Amygdala (tissue), 56 donors: Measurements from ENCODE around the gene RANBP10.

Experiments used
- DNase-seq, 56 donors: peaks; one replicate each; lab custom pipeline; 2025; lab: John Stamatoyannopoulos, UW

The RANBP10 gene

GRCh38 chr16:67683767-67684166, 122.6 kb downstream of the RANBP10 start:
- DNase-seq = no peak

- DNase-seq = no peak
Measured at GRCh38 chr16:67679935-67680897, 126.1 kb downstream of the RANBP10 start.

- DNase-seq = no peak
Measured at GRCh38 chr16:67678354-67679023, 127.9 kb downstream of the RANBP10 start.

- DNase-seq = no peak
Measured at GRCh38 chr16:67677712-67678111, 128.6 kb downstream of the RANBP10 start.

DNA sequence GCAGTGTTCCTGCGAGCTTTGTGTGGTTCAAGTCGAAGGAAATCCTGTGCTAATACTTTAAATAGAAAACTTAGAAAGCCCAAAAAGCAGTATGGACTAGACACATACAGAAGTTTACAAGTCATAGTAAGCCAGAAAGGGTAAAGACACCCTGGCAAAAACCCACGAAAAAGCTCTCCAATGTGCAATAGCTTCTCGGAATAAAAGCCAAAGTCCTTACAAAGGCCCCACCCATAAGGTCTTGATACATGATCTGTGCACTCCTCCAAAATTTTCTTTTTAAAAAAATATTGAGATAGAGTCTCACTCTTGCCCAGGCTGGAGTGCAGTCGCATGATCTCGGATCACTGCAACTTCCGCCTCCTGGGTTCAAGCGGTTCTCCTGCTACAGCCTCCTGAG, 129.4 kb downstream of the RANBP10 start:
- DNase-seq = no peak

- no peak for DNase-seq
Measured at GRCh38 chr16:67676516-67676915, 129.8 kb downstream of the RANBP10 start.

- no peak for DNase-seq
Measured at GRCh38 chr16:67675999-67676398, 130.4 kb downstream of the RANBP10 start.

DNA sequence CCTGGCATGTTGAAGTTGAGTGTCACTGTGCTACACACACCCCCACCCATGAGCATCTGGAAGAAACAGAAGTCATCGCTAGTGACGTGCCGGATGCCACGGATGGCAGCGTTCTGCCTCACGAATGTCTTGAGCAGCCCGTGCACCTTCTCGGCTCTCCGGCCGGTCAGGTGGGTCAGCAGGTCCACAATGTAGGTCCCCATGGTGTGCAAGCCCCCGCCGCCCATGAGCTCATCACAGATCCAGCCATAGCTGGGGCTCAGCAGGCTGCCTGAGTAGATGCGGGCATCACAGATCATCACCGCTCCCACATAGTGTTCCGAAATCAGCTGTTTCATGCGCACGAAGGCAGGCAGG, 130.8 kb downstream of the RANBP10 start:
- no peak for DNase-seq

DNA sequence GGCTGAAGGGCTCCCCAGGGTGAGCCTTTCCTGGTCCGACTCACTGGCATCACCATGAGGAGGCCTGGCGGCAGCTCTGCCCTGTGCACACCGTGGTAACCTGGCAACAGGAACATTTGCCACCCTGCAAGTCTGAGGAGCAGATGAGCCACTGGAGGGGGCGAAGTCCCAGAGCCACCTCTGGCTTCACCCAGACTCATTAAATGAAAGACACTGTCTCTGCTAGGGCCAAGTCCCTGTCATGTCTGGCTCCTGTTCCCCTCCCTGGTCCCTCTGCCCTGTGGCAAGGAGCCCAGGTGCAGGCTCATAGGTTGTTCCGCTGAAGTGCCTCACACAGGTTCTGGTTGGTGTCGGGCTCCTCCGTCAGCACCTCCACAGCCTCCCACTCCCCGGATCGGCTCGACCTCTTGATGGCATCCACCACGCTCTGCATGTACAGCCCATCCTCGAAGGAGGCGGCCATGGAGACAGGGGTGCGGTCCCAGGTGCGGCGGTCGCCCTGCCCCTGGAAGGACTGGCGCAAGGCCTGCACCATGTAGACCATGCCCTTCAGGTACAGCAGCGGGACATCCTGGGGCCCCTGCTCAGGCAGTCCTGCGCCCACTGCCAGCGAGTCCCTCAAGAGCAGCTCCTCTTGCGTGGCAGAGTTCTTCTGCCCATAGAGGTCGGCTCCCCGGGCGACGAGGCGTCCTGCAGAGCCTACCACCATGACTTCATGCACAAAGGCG, 131.3 kb downstream of the RANBP10 start:
- no peak for DNase-seq

DNA sequence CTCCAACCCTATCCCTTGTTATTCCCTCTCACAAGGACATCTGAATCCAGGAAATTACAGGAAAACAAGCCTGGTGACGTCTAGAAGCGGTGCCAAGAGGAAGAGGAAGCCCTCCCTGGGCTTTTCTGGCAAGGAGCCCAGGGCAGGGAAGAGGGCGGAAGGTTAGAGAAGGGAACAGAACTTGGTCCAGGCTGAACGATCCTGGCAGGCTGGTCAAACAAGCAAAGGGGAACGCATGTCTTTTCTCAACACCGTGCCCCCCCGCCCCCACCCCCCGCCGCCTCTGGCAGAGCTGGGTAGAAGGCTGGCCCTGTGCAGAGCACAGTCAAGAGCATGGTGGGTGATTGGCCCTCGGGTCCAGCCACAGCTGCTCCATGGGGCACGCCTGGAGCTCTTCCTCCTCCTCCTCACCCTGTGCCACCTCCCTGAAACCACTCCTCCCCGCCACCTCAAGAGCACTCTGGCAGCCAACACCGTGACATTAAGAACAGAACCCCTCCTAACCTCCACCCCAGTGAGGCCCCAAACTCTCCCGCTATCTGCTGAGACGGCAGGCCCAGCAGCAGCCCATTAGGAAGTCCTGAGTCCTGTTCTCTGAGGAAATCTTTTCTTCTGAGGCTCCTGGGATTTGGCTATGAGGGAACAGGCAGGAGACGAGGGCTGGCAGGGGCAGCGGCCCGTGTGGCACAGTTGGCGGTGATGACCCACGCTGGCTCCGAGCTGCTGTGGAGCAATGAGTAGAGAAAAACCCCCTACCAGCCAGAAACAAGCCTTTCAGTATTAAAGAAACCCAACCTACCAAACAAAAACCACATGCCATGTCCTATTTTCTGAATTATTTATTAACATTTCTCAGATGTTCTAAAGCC, 132.4 kb downstream of the RANBP10 start:
- DNase-seq = peak in 19 of 56 donors; percentile 12 to 52 (median 22)
